Natural killer cell treated with Interleukin-12 subunit alpha and Interleukin-12 subunit beta and Interleukin-15 and Interleukin-18, amount 100 ng/mL, for 72 hours (primary cell): ENCODE results near the gene ZBP1. TPM values are rescaled to one million over a fixed set of nuclear protein-coding genes. Genes with fewer than 3 reads are reported as not detected.

ENCODE experiments used
- ATAC-seq, 2 donors: fragments of 150-1000 bp; cut with Tn5 transposase in 1 of 2; sonication (Bioruptor Pico), chemical (Tn5 transposase) in 1 of 2; 2 replicates each; pipeline ENCODE4 v1.10.0; 2021
- DNase-seq: peaks from one replicate; pipeline ENCODE4 v3.0.0; 2022; ENCODE audit warnings: low spot score
- H3K27ac Mint-ChIP-seq, 2 donors: 1 replicate in 1 of 2; 2 replicates in 1 of 2; pipeline ENCODE4 v1.8.0; 2022; ENCODE audit warnings: mixed read lengths in 2 of 2, mild to moderate bottlenecking in 1 of 2, moderate library complexity in 1 of 2
- H3K27me3 Mint-ChIP-seq, 2 donors: 1 replicate in 1 of 2; 2 replicates in 1 of 2; pipeline ENCODE4 v1.8.0; 2022; ENCODE audit warnings: mixed read lengths in 2 of 2
- H3K36me3 Mint-ChIP-seq: one replicate; pipeline ENCODE4 v1.8.0; 2022; ENCODE audit warnings: mixed read lengths
- H3K4me1 Mint-ChIP-seq, 2 donors: 1 replicate in 1 of 2; 2 replicates in 1 of 2; pipeline ENCODE4 v1.8.0; 2022; ENCODE audit warnings: low read depth in 2 of 2, mixed read lengths in 2 of 2, mild to moderate bottlenecking in 1 of 2
- H3K4me3 Mint-ChIP-seq: one replicate; pipeline ENCODE4 v1.8.0; 2022; ENCODE audit warnings: mixed read lengths
- H3K9me3 Mint-ChIP-seq: 2 replicates; pipeline ENCODE4 v1.8.0; 2022; ENCODE audit warnings: mixed read lengths
- total RNA-seq, 2 donors: library from RNA; stranded (reverse); gene quantifications; one replicate each; pipeline ENCODE4 v1.2.3, GENCODE V29; 2022

Gene ZBP1
- total RNA-seq, 2 donors from 2014 or later: 4.8 to 4.9 TPM

DNA sequence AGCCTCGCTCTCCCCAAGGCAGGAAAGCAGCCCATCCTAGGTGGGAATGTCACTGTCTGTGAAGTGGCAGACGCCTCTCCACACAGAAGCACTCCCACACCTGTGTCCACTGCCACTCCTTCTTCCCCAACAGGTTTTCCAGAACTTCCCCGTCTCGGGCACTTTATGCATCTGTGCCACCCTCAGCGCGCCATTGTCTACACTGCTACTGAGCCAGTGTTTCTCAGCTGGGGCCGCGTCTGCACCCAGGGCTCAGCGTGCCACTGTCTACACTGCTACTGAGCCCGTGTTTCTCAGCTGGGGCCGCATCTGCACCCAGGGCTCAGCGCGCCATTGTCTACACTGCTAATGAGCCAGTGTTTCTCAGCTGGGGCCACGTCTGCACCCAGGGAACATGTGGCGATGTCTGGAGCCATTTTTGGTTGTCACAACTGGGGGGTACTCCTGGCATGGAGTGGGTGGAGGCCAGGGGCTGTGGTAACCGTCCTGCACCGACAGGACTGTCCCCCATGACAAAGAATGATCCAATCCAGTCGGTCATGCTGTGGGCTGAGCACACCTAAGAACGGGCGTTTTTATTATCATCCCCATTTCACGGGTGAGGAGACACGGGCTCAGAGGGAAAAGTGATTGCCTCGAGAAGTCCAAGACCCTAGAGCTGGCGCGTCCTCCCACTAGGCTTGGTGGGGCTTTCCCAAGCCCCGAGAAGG, 41.7 kb upstream of the ZBP1 start:
- no peak for DNase-seq
- no peaks in the 10 kb centered on the region for H3K9me3 Mint-ChIP-seq
- H3K27ac Mint-ChIP-seq: no peak overlapping the region
- H3K27me3 Mint-ChIP-seq: peaks cover 0 to 10% of the 10 kb centered on the region in 2 donors
- H3K4me1 Mint-ChIP-seq: peaks cover 4 to 14% of the 10 kb centered on the region in 2 donors
- no peak overlapping the region for H3K4me3 Mint-ChIP-seq
- no peaks in the 10 kb centered on the region for H3K36me3 Mint-ChIP-seq
- ATAC-seq: no peak

DNA sequence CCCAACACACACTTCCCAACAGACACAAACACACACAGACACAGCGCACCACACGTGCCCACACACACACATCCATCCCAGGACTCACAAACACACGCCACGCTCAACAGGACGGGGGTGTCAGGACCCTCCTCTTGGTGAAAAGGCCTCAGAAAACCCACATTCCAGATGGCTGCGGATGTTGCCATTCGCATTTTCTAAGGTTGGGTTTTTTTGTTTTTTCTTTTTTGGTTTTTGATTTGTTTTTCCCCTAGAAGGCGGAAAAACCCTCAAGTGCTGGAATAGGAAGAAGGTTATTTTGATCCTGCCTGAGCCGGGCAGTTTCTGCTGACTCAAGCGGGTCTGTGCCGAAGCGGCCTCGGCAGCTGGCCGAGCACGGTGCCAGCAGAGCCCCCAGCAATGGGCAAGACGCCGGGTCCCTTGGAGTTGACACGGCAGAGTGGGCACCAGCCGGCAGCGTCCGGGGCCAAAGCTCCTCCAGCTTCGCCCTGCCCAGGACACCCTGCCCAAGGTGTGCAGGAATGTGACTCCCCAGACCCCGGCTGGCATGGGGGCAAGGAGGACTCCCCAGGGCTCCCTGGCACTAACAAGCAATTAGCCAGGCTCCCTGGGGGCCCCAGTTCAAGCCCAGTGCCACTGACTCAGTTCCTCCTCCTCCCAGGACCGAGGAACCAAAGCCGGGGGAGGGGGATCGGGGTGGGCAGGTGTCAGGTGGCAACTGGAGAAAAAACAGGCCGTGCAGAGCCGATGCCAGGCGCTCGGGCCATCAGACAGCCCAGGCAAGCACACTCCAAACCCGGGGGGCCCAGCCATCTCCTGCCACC, 40.9 kb upstream of the ZBP1 start:
- H3K27me3 Mint-ChIP-seq: peaks cover 0 to 10% of the 10 kb centered on the region in 2 donors
- no peaks in the 10 kb centered on the region for H3K36me3 Mint-ChIP-seq
- H3K27ac Mint-ChIP-seq: no peak overlapping the region
- H3K4me3 Mint-ChIP-seq: no peak overlapping the region
- ATAC-seq (no peak), DNase-seq (no peak)
- H3K9me3 Mint-ChIP-seq: no peaks in the 10 kb centered on the region
- H3K4me1 Mint-ChIP-seq: peaks cover 4 to 14% of the 10 kb centered on the region in 2 donors

- H3K36me3 Mint-ChIP-seq: no peaks in the 10 kb centered on the region
- H3K4me1 Mint-ChIP-seq: peaks cover 4 to 14% of the 10 kb centered on the region in 2 donors
- no peak overlapping the region for H3K27ac Mint-ChIP-seq
- no peak for DNase-seq
- ATAC-seq: no peak
- no peak overlapping the region for H3K4me3 Mint-ChIP-seq
- peaks cover 0 to 10% of the 10 kb centered on the region in 2 donors for H3K27me3 Mint-ChIP-seq
- no peaks in the 10 kb centered on the region for H3K9me3 Mint-ChIP-seq
Observed at GRCh38 chr20:57660181-57660921, 40.1 kb upstream of the ZBP1 start.

DNA sequence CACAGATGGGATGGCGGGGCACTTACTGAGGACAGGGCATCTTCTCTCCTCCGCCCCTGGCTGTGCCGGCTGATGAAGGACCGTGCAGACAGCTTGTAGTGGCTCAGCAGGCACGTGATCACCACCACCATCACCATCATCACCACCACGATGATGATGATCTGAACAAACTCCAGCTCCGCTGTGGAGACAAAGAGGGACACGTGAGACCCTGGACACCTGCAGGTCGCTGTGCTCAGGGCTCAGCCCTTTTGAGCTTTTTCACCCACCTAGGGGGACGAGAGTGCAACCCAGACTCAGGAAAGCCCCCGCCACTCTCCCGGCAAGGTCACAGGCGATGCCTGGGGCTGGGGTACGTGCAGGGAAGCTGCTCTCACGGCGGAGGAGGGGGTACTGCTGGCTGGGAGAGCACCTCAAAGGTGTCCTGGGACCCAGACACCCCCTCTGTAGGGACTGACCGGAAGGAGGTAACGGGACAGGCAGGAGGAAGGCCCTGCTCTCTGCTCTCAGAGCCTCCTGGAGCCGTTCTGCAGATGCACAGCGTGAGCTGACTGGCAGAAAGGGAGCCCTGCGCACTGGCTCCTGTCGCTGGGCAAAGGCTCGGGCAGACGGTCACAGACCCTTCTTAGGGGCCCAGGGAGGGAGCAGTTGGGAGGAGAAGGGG, 39.4 kb upstream of the ZBP1 start:
- Mint-ChIP-seq H3K4me3 (no peak overlapping the region), H3K4me1 (peaks cover 5 to 18% of the 10 kb centered on the region in 2 donors), H3K27ac (no peak overlapping the region), H3K27me3 (peaks cover 0 to 10% of the 10 kb centered on the region in 2 donors), H3K36me3 (no peaks in the 10 kb centered on the region), H3K9me3 (no peaks in the 10 kb centered on the region)
- no peak for ATAC-seq
- no peak for DNase-seq

- H3K4me1 Mint-ChIP-seq: peaks cover 11 to 24% of the 10 kb centered on the region in 2 donors
- H3K27me3 Mint-ChIP-seq: peaks cover 0 to 10% of the 10 kb centered on the region in 2 donors
- H3K9me3 Mint-ChIP-seq: no peaks in the 10 kb centered on the region
- no peak overlapping the region for H3K4me3 Mint-ChIP-seq
- no peaks in the 10 kb centered on the region for H3K36me3 Mint-ChIP-seq
- DNase-seq (no peak), ATAC-seq (no peak)
- H3K27ac Mint-ChIP-seq: no peak overlapping the region
Observed at GRCh38 chr20:57658833-57659516, 38.7 kb upstream of the ZBP1 start.

- Mint-ChIP-seq H3K27ac (no peak overlapping the region), H3K4me1 (peaks cover 11 to 24% of the 10 kb centered on the region in 2 donors), H3K9me3 (no peaks in the 10 kb centered on the region), H3K4me3 (no peak overlapping the region), H3K36me3 (no peaks in the 10 kb centered on the region), H3K27me3 (peaks cover 0 to 10% of the 10 kb centered on the region in 2 donors)
- no peak for ATAC-seq
- DNase-seq: no peak
Observed at GRCh38 chr20:57658447-57658832, 38.2 kb upstream of the ZBP1 start.

DNA sequence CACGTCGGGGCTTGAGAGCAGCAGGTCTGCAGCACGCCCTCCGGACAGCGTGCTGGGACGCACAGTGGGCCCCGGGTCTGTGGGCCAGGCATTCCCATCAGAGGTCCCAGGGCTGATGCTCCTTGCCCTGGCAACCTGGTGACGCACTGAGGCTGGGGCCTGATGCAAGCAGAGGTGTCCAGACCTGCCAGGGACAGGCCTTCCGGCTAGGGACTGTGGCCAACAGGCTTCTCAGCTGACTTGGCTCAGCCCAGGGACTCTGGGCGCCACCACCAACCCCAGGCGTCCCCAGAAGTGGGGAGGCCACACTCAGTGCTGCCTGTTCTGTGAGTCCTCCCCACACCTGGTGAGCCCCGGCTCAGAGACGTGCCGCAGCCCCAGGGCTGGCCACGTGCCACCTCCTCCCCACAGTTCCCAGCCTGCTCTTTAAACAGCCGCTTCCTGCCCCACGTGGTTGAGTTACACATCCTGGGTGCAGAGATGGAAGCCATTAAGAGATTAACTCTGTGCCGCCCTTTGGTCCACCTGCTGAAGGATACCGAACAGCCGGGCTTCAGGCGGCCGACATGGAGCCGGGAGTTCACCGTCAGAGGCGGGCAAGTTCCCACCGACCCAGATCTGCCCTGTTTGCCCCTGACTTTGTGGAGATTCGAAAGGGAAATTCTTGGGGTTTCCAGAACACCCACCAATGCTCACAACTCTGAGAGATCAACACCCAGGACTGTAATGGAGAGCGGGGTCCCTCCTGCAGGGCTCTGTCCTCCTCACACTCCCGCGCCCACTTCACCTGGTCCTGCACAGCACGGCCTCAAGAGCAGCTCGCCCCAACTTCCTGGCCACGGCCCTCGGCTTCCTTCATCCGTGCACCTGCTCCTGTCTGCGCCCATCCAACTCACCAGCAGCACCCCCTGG, 37.6 kb upstream of the ZBP1 start:
- Mint-ChIP-seq H3K36me3 (no peaks in the 10 kb centered on the region), H3K4me1 (peaks cover 11 to 24% of the 10 kb centered on the region in 2 donors), H3K4me3 (no peak overlapping the region), H3K27ac (no peak overlapping the region), H3K9me3 (no peaks in the 10 kb centered on the region), H3K27me3 (peaks cover 0 to 10% of the 10 kb centered on the region in 2 donors)
- no peak for DNase-seq
- ATAC-seq: peak in 1 of 2 donors; percentile 31

GRCh38 chr20:57656821-57657534, 36.8 kb upstream of the ZBP1 start:
- Mint-ChIP-seq H3K4me3 (no peak overlapping the region), H3K9me3 (no peaks in the 10 kb centered on the region), H3K4me1 (peaks cover 11 to 24% of the 10 kb centered on the region in 2 donors), H3K27ac (no peak overlapping the region), H3K36me3 (no peaks in the 10 kb centered on the region), H3K27me3 (peaks cover 0 to 10% of the 10 kb centered on the region in 2 donors)
- ATAC-seq (no peak), DNase-seq (no peak)

DNA sequence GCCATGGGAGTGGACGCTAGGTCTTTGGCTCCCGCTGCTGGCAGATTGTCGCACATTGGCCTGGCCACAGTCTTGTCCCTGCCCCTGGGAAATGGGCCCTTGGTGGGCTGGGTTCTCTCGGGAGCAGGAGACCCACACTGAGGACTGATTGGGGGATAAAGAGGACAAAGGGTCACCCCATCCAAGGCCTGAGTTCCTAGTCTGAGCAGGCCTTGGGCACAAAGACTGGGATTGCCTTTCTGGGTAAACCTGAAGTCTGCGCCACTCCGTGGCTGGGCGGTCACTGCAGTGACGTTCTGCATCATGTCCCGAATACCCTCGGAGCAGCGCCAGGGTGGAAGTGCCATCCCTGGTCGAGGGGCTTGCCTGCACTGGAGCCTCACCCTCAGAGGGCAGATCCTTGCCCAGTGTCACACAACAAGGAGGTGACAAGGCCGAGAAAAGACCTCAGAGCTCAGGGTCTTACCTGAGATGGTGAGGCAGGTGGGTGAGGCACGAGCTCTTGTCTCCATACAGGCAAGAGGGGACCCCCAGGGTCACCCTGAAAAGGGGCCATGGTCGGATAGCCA, 36.1 kb upstream of the ZBP1 start:
- no peaks in the 10 kb centered on the region for H3K9me3 Mint-ChIP-seq
- ATAC-seq (no peak), DNase-seq (no peak)
- no peak overlapping the region for H3K27ac Mint-ChIP-seq
- H3K4me1 Mint-ChIP-seq: peaks cover 11 to 24% of the 10 kb centered on the region in 2 donors
- H3K4me3 Mint-ChIP-seq: no peak overlapping the region
- H3K36me3 Mint-ChIP-seq: no peaks in the 10 kb centered on the region
- peaks cover 0 to 10% of the 10 kb centered on the region in 2 donors for H3K27me3 Mint-ChIP-seq

GRCh38 chr20:57655809-57656155, 35.6 kb upstream of the ZBP1 start:
- no peak for ATAC-seq
- Mint-ChIP-seq H3K36me3 (no peaks in the 10 kb centered on the region), H3K27me3 (peaks cover 0 to 7% of the 10 kb centered on the region in 2 donors), H3K9me3 (no peaks in the 10 kb centered on the region), H3K4me1 (peaks cover 11 to 23% of the 10 kb centered on the region in 2 donors), H3K27ac (no peak overlapping the region), H3K4me3 (no peak overlapping the region)
- DNase-seq: no peak

- H3K4me1 Mint-ChIP-seq: peaks cover 11 to 17% of the 10 kb centered on the region in 2 donors
- ATAC-seq (no peak), DNase-seq (no peak)
- H3K9me3 Mint-ChIP-seq: no peaks in the 10 kb centered on the region
- peaks cover 1 to 3% of the 10 kb centered on the region in 2 donors for H3K27me3 Mint-ChIP-seq
- H3K27ac Mint-ChIP-seq: no peak overlapping the region
- H3K36me3 Mint-ChIP-seq: no peaks in the 10 kb centered on the region
- H3K4me3 Mint-ChIP-seq: no peak overlapping the region
Observed at GRCh38 chr20:57654998-57655808, 35.0 kb upstream of the ZBP1 start.
